Measurements from ENCODE around the gene PLCB3.
A peak's percentile ranks its signal among the peaks of the same experiment; 100 is the strongest.

Gene PLCB3

DNA sequence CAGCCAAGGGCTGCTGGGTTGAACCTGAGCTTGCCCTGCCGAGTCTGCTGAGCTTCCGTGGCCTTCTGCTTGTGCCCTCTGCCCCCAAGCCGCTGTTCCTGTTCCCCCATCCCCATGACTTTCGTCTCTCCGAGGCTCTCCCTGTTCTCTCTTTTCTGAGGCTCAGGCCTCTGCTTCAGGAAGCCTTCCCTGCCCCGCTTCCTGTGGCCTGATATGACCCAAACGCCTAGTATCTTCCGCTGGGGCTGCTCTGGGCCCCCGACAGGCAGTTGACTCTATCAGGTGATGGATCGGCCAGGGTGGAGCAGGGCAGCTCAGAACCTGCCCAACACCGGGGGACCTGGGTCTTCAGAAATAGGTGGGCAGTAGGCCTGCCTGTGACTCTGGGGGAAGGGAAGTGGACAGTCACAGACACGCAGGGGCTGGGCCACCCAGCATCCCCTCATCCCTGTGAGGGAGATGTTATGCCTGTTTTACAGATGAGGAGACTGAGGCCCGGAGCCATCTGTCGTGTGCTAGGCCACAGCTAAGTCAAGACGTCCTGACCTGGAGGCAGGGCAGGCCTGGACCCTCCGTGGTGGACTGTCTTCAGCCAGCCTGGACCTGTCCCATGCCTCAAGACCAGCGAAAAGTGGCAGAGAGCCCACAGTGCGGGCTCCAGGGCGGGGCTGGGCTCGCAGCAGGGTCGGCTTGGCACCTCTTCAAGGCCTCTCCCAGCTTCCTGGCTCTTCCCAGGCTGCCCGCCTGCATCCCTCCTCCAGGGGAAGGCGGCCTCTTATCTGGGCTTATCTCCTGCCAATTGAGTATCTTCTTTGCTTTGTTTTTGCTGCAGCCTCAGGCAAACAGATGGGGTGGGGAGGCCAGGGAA is 16.9 kb downstream of the PLCB3 start:
- DNase-seq, result no peak

GRCh38 chr11:64268893-64269539 is 17.7 kb downstream of the PLCB3 start:
- DNase-seq, result peak; percentile 53

GRCh38 chr11:64269540-64270220 is 18.4 kb downstream of the PLCB3 start:
- peak; percentile 97 for DNase-seq

GRCh38 chr11:64275031-64275800 is 23.9 kb downstream of the PLCB3 start:
- DNase-seq, result no peak

DNA sequence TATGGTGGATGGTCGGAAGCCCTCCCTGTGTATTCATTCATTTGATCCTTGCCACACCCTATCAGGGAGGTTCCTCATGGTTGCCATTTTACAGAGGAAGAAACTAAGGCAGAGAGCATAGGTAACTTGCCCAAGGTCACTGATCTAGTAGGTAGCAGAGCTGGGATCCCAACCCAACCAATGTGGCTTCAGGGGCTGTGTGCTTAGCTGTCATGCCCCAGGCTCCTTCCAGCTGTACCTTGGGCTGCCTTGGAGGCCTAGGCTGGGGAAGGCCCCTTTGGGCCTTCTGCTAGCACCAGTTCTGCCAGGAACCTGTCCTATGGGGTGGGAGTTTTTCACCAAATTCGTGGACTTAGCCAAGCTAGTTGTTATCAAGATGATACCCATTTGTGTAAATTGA is 24.5 kb downstream of the PLCB3 start:
- DNase-seq, result no peak

GRCh38 chr11:64276653-64277431 is 25.5 kb downstream of the PLCB3 start:
- DNase-seq, result no peak

DNA sequence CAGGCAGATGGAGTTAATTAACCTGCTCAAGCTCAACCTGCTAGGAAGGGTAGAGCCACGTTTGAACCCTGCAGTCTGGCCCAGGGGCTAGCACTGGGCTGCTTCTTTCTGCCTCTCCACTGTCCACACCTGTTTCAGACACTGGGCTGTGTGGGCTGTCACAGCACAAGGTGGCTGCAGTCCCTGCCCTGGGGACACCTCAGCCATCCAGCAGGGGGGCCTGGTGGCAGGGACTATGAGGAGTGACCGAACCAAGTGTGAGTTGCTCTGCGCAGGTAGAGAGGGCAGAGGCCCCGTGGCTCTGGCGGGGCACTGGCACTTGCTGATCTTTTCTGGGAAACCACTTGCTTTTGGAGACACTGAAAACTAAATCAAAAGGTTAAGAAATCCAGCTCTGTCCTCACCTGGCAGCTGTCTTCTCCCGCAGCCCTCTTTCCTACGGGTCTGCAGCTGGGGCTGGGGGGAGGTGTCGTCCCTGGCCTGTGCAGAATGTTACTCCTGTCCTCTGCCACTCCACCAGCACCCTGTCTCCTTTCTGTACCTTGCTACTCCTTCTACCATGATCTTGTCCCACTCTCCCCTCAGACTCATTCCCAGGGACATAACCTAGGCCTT is 27.4 kb downstream of the PLCB3 start:
- no peak for DNase-seq

- no peak for DNase-seq
Observed at GRCh38 chr11:64281957-64282770, 30.8 kb downstream of the PLCB3 start.

DNA sequence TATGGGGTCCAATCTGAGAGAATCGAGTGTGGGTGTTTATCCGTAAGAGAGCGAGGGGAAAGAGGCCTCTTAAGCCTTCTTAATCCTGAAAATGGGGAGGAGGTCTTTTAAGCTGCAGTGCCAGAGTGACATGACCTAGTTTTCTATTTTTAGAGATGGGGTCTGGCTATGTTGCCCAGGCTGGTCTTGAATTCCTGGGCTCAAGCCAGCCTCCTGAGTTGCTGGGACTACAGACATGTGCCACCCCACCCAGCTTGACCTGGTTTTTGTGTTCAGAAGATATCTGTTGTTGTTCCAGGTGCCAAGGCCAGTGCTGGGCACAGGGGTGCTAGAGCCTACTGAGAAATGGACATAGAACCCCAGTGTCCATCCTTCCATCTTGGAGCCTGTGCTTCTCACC is 31.8 kb downstream of the PLCB3 start:
- no peak for DNase-seq

- peak; percentile 92 for DNase-seq
Observed at GRCh38 chr11:64284048-64284961, 33.0 kb downstream of the PLCB3 start, which contains the start of gene BAD. BAD (minus strand) TSS chr11:64284665; CDS start chr11:64284368, 297 bp downstream.

DNA sequence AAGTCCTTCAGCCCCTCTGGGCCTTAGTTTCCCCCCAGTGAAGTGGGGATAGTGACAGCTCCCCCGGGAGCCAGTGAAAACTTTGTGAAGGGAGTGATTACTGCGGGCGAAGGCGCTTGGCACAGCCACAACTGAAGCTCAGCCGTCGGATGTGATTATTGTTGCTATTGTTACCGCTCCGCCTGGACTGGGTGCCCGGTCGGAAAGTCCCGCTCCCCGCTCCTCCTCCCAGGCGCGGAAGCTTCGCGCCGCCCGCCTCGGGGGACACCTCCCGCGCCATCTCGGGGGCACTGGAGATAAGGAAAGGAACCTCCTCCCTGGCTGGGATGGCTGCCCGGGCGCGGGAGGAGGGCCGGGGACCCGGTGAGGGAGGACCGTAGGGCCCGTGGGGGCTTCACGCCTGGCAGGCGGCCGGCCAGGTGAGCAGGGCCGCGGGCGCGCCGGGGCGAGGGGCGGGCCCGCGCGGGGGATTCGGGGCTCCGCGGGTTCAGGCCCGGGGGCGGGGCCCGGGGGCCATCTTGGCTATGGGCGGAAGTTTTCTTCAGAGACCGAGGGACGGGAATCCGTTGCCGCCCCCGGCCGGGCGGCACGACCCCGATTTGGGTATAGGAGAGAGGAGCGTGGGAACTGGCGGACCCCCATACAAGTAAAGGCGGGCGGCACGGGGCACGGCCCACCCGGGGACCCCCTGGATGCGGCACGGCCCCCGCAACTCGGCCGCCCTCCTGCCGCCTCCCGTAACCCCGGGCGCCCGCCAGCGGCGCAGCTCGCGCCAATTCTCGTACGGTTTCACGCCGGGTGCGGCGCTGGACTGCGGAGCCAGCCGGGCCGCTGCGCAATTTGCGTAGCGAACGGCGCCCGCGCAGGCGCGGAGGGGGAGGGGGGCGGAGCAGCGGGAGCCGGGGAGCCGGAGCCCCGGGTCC is 33.9 kb downstream of the PLCB3 start, which contains the start of gene GPR137:
GPR137 (plus strand) TSS at position 887 of the 923 bp plus-strand sequence. CDS start 677 bp downstream, outside the sequence.
- peak; percentile 89 for DNase-seq

DNA sequence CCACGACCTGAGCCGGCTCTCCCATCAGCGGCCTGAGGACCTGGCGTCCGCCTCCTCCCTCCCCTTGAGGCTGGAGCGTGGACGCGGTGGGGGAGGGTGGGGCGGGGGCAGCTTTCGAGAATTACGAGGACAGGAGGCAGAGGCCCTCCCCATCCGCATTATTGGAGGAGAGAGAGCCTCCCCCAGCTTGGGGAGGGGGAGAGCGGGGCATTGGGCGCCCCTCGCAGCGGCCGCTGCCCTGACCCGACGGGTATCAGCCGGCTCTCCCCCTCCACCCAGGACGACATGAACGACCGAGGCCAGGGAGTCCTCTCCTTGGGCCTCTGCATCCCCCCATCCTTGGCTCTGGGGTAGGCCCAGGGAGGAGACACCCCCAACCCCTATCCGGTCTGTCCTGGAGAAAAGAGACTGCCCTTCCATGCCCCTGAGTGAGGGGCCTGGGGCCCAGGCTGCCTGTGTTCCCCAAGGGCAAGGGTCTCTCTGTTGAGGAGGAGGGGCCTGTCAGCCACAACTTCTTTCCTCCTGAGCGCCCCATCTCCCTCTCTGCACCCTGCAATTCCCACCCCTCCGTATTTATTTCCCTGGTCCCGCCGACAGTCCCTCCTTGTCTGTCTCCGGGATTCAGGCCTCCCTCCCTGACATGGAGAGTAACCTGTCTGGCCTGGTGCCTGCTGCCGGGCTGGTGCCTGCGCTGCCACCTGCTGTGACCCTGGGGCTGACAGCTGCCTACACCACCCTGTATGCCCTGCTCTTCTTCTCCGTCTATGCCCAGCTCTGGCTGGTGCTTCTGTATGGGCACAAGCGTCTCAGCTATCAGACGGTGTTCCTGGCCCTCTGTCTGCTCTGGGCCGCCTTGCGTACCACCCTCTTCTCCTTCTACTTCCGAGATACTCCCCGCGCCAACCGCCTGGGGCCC is 34.8 kb downstream of the PLCB3 start:
- no peak for DNase-seq

GRCh38 chr11:64286801-64287159 is 35.5 kb downstream of the PLCB3 start:
- DNase-seq, result no peak

DNA sequence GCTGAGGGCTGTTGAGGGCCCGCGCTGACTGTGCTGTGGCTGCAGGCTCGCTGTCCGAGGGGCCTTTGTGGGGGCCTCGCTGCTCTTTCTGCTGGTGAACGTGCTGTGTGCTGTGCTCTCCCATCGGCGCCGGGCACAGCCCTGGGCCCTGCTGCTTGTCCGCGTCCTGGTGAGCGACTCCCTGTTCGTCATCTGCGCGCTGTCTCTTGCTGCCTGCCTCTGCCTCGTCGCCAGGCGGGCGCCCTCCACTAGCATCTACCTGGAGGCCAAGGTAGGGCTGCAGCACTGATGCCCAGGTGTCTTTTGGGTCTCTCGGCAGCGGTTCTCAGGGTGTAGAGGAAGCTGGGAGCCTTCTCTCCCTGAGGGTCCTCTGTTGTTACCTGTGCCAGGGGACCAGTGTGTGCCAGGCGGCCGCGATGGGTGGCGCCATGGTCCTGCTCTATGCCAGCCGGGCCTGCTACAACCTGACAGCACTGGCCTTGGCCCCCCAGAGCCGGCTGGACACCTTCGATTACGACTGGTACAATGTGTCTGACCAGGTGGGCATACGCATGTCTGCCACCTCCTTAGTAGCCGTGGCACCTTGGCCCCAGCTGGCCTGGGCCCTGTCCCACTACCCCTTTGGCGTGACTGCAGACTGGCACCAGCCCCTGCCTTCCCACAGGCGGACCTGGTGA is 36.5 kb downstream of the PLCB3 start:
- no peak for DNase-seq

- no peak for DNase-seq
Observed at GRCh38 chr11:64288353-64288750, 37.0 kb downstream of the PLCB3 start.

GRCh38 chr11:64289002-64289564 is 37.8 kb downstream of the PLCB3 start:
- DNase-seq, result no peak
